Measurements from ENCODE around the gene FAM227B.

Gene FAM227B

DNA sequence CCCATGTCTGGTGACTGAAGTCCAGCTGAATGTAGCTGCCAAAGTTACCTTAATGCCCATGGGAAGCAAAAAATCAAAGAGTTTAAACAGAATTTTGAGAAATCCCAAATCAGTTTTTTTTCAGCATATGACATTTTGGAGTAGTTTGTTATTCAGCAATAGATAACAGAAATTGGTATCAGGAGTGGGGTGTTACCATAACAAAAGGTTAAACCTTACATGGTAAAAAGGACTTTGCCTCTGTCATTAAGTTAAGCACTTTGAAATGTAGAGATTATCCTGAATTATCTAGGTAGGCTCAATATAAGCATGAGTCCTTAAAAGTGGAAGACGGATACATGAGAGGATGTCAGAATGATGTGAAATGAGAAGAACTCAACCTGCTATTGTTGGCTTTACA, 32.3 kb upstream of the FAM227B start:
- TF ChIP-seq ZBTB7A (IDR thresholded peaks at IDR 0.05; ENCODE audit: low read depth) (no peak), EP300 (IDR thresholded peaks at IDR 0.05; ENCODE audit: borderline replicate concordance) (no peak), TEAD4 (IDR thresholded peaks at IDR 0.05) (no peak), FOXM1 (IDR thresholded peaks at IDR 0.05; ENCODE audit: borderline replicate concordance, low read depth) (no peak), TCF12 (IDR thresholded peaks at IDR 0.05; ENCODE audit: low read depth) (no peak)

DNA sequence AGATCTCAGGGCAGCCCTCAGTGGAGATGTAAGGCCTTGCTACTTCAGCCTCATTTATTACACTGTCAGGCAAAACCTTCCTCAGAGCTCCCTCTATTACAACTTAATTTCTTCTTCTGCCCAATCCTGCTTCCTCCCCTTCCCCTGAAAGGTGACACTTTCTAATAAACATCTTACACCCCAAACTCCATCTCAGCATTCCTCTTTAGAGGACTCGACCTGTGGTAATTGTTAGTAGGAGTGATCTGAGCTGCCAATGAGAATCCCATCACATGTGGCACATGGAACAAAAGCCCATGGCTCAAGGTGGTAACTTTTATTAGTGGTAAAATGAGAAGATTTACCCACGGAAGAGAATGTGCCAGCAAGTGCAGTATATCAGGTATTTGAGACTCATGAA, 30.1 kb upstream of the FAM227B start:
- no peak for TF ChIP-seq YY1 (IDR thresholded peaks at IDR 0.05; ENCODE audit: low read depth)
- TF ChIP-seq CREB1 (IDR thresholded peaks at IDR 0.05; ENCODE audit: low read depth) = no peak
- TF ChIP-seq ZBTB7A (IDR thresholded peaks at IDR 0.05; ENCODE audit: low read depth) = no peak
- TF ChIP-seq, protein P1, sequence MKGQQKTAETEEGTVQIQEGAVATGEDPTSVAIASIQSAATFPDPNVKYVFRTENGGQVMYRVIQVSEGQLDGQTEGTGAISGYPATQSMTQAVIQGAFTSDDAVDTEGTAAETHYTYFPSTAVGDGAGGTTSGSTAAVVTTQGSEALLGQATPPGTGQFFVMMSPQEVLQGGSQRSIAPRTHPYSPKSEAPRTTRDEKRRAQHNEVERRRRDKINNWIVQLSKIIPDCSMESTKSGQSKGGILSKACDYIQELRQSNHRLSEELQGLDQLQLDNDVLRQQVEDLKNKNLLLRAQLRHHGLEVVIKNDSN (IDR thresholded peaks at IDR 0.05) = no peak
- no peak for TF ChIP-seq FOXM1 (IDR thresholded peaks at IDR 0.05; ENCODE audit: borderline replicate concordance, low read depth)
- TF ChIP-seq EP300 (IDR thresholded peaks at IDR 0.05; ENCODE audit: borderline replicate concordance) = no peak
- TF ChIP-seq TEAD4 (IDR thresholded peaks at IDR 0.05) = no peak
- no peak for TF ChIP-seq CEBPB (IDR thresholded peaks at IDR 0.05)
- TF ChIP-seq NFIC (IDR thresholded peaks at IDR 0.05) = no peak

DNA sequence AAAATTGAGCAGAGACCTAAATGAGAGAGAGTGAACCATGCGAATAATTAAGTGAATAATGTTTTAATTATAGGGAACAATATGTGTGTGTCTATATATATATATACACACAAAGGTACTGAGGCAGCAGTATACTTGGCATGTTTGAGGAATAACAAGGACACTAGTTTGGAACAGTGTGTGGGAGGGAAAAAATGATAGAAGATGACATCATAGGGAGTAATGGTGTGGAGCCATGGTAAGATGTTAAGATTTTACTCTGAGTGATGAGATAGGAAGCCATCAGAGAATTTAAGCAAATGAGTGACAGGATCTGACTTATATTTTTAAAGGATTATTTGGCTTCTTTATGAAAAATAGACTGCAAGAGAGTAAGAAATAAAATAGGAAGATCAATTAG, 29.4 kb upstream of the FAM227B start:
- TF ChIP-seq FOXM1 (IDR thresholded peaks at IDR 0.05; ENCODE audit: borderline replicate concordance, low read depth) (no peak), TAF1 (IDR thresholded peaks at IDR 0.05; ENCODE audit: low read depth) (no peak), CEBPB (IDR thresholded peaks at IDR 0.05) (no peak), ZBTB7A (IDR thresholded peaks at IDR 0.05; ENCODE audit: low read depth) (no peak), NFIC (IDR thresholded peaks at IDR 0.05) (no peak), TCF12 (IDR thresholded peaks at IDR 0.05; ENCODE audit: low read depth) (no peak), RAD21 (IDR thresholded peaks at IDR 0.05; ENCODE audit: low read depth) (no peak), TEAD4 (IDR thresholded peaks at IDR 0.05) (no peak), CREB1 (IDR thresholded peaks at IDR 0.05; ENCODE audit: low read depth) (no peak), EP300 (IDR thresholded peaks at IDR 0.05; ENCODE audit: borderline replicate concordance) (no peak), YY1 (IDR thresholded peaks at IDR 0.05; ENCODE audit: low read depth) (no peak), EGR1 (IDR thresholded peaks at IDR 0.05) (no peak)
- TF ChIP-seq, protein P1 (IDR thresholded peaks at IDR 0.05) = no peak
- TF ChIP-seq, protein P2, sequence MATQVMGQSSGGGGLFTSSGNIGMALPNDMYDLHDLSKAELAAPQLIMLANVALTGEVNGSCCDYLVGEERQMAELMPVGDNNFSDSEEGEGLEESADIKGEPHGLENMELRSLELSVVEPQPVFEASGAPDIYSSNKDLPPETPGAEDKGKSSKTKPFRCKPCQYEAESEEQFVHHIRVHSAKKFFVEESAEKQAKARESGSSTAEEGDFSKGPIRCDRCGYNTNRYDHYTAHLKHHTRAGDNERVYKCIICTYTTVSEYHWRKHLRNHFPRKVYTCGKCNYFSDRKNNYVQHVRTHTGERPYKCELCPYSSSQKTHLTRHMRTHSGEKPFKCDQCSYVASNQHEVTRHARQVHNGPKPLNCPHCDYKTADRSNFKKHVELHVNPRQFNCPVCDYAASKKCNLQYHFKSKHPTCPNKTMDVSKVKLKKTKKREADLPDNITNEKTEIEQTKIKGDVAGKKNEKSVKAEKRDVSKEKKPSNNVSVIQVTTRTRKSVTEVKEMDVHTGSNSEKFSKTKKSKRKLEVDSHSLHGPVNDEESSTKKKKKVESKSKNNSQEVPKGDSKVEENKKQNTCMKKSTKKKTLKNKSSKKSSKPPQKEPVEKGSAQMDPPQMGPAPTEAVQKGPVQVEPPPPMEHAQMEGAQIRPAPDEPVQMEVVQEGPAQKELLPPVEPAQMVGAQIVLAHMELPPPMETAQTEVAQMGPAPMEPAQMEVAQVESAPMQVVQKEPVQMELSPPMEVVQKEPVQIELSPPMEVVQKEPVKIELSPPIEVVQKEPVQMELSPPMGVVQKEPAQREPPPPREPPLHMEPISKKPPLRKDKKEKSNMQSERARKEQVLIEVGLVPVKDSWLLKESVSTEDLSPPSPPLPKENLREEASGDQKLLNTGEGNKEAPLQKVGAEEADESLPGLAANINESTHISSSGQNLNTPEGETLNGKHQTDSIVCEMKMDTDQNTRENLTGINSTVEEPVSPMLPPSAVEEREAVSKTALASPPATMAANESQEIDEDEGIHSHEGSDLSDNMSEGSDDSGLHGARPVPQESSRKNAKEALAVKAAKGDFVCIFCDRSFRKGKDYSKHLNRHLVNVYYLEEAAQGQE (IDR thresholded peaks at IDR 0.05; ENCODE audit: low read depth) = no peak
- TF ChIP-seq, protein P3, sequence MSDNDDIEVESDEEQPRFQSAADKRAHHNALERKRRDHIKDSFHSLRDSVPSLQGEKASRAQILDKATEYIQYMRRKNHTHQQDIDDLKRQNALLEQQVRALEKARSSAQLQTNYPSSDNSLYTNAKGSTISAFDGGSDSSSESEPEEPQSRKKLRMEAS (IDR thresholded peaks at IDR 0.05) = no peak

DNA sequence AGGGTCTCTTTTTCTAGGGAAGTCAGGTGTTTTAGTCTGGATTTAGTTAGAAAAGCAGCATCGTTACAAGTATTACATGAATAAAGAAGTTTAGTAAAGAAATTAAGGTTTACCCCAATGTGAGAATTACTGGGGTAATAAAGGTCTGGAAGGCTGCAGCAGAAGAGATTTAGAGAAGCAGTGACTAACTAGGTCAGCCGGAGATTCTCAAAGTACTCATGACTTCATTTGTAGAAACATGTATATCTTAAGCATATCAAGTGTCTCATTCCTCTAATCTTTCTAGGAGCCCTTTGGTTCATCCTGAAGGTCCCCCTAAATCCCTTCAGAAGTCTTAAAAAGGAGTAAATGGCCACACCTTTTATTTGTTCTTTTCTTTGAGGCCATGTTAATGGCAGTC, 26.3 kb upstream of the FAM227B start:
- TF ChIP-seq ZBTB7A (IDR thresholded peaks at IDR 0.05; ENCODE audit: low read depth) (no peak), TEAD4 (IDR thresholded peaks at IDR 0.05) (no peak), EP300 (IDR thresholded peaks at IDR 0.05; ENCODE audit: borderline replicate concordance) (no peak), TCF12 (IDR thresholded peaks at IDR 0.05; ENCODE audit: low read depth) (no peak), CREB1 (IDR thresholded peaks at IDR 0.05; ENCODE audit: low read depth) (no peak), RAD21 (IDR thresholded peaks at IDR 0.05; ENCODE audit: low read depth) (no peak), YY1 (IDR thresholded peaks at IDR 0.05; ENCODE audit: low read depth) (no peak), FOXM1 (IDR thresholded peaks at IDR 0.05; ENCODE audit: borderline replicate concordance, low read depth) (no peak), NFIC (IDR thresholded peaks at IDR 0.05) (no peak), TAF1 (IDR thresholded peaks at IDR 0.05; ENCODE audit: low read depth) (no peak), CEBPB (IDR thresholded peaks at IDR 0.05) (no peak), EGR1 (IDR thresholded peaks at IDR 0.05) (no peak)
- TF ChIP-seq, protein P2 (IDR thresholded peaks at IDR 0.05; ENCODE audit: low read depth) = no peak
- TF ChIP-seq, protein P1 (IDR thresholded peaks at IDR 0.05) = no peak
- TF ChIP-seq, protein P3 (IDR thresholded peaks at IDR 0.05) = no peak

DNA sequence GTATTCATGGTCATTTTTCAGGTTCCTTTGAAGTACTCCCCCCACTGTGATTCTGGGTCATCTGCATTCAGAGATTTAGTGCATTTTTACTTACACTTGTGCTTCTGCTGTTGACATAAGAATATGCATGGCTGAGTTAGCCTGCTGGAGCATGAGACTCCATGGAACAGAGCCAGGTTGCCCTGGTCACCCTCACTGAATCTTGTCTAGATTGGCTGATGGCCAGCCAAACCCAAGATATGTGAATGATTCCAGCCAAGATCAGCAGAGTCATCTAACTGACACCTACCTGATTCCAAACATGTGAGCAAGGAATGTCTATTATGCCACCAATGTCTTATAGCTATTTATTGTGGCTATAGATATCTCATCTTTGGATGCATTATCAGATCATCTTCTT, 25.3 kb upstream of the FAM227B start:
- no peak for TF ChIP-seq ZBTB7A (IDR thresholded peaks at IDR 0.05; ENCODE audit: low read depth)
- peak; percentile 65 for TF ChIP-seq NFIC (IDR thresholded peaks at IDR 0.05)

DNA sequence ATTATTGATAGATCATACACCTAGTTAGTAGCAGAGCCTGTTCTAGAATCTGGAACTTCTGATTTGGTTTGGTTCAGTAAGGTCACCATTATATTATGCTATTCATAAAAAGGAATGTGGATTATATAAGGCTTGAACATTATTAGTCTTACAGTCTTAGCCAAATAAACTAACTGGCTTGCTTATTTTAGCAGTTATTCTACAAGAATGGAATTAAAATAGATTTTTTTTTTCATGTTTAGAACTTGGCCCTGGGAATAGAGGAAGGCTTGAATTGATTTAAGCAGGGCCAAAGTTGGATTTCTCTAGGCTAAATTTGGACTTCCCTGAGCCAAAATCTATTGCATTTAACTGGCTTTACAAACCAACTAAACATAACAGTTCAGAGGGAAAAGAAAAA, 24.7 kb upstream of the FAM227B start:
- TF ChIP-seq, protein P2 (IDR thresholded peaks at IDR 0.05; ENCODE audit: low read depth) = no peak
